OCI-LY1 (cell line): ENCODE measurements around the gene LSP1.

Experiments
- H2AFZ ChIP-seq: fragments of 200-600 bp; sonication (generic), shearing (Covaris generic); 2 replicates; pipeline ENCODE4 v1.6.0; 2014; ENCODE audit warnings: antibody characterized with exemption, mild to moderate bottlenecking, low read length
- H3F3A ChIP-seq: fragments of 200-600 bp; sonication (generic), shearing (Covaris generic); 2 replicates; pipeline ENCODE4 v1.6.0; 2014; ENCODE audit warnings: mild to moderate bottlenecking, antibody characterized with exemption, low read length, moderate library complexity; ENCODE audit not compliant: insufficient read depth
- H3K27ac ChIP-seq: fragments of 200-600 bp; sonication (generic); 2 replicates; pipeline ENCODE4 v1.5.1; 2014; ENCODE audit warnings: low read length, mixed run types, mild to moderate bottlenecking, low read depth; ENCODE audit not compliant: poor library complexity, severe bottlenecking
- H3K27me3 ChIP-seq: fragments of 200-600 bp; sonication (generic); 2 replicates; pipeline ENCODE4 v1.6.0; 2014; ENCODE audit warnings: antibody characterized with exemption, mild to moderate bottlenecking, low read length, moderate library complexity; ENCODE audit not compliant: insufficient read depth
- H3K36me3 ChIP-seq: fragments of 200-600 bp; sonication (generic); 2 replicates; pipeline ENCODE4 v1.6.1; 2014; ENCODE audit warnings: mild to moderate bottlenecking, antibody characterized with exemption, low read length, moderate library complexity, mixed read lengths; ENCODE audit not compliant: insufficient read depth
- H3K4me1 ChIP-seq: fragments of 200-600 bp; sonication (generic); 2 replicates; pipeline ENCODE4 v1.5.1; 2014; ENCODE audit warnings: mild to moderate bottlenecking, low read length, moderate library complexity; ENCODE audit not compliant: insufficient read depth, severe bottlenecking
- H3K4me2 ChIP-seq: fragments of 200-600 bp; sonication (generic), shearing (Covaris generic); 2 replicates; pipeline ENCODE4 v1.6.1; 2014; ENCODE audit warnings: low read length
- H3K4me3 ChIP-seq: fragments of 200-600 bp; sonication (generic); 2 replicates; pipeline ENCODE4 v1.5.1; 2014; ENCODE audit warnings: low read length, low read depth, mild to moderate bottlenecking, mixed read lengths; ENCODE audit not compliant: poor library complexity, severe bottlenecking
- H3K79me2 ChIP-seq: fragments of 200-600 bp; shearing (Covaris generic); 2 replicates; pipeline ENCODE4 v1.6.1; 2016; ENCODE audit warnings: mixed run types, low read length, mixed read lengths; ENCODE audit not compliant: insufficient read depth
- H3K9ac ChIP-seq: fragments of 200-600 bp; sonication (generic), shearing (Covaris generic); 2 replicates; pipeline ENCODE4 v1.6.1; 2014; ENCODE audit warnings: mild to moderate bottlenecking, low read length, mixed read lengths
- H3K9me2 ChIP-seq: fragments of 200-600 bp; sonication (generic), shearing (Covaris generic); 2 replicates; pipeline ENCODE4 v1.6.1; 2014; ENCODE audit warnings: low read depth, mild to moderate bottlenecking, low read length, mixed read lengths
- H3K9me3 ChIP-seq: fragments of 200-600 bp; shearing (Covaris generic); 2 replicates; pipeline ENCODE4 v1.6.1; 2014; ENCODE audit warnings: low read length, mixed read lengths
- H4K20me1 ChIP-seq: fragments of 200-600 bp; sonication (generic), shearing (Covaris generic); 2 replicates; pipeline ENCODE4 v1.6.0; 2016; ENCODE audit warnings: mild to moderate bottlenecking, low read length; ENCODE audit not compliant: insufficient read depth
- EZH2 ChIP-seq: fragments of 200-600 bp; sonication (generic), shearing (Covaris generic); IDR thresholded peaks from 2 replicates; pipeline ENCODE4 v1.8.0; 2017; ENCODE audit warnings: borderline replicate concordance, mixed run types, mild to moderate bottlenecking, antibody characterized with exemption, low read length, moderate library complexity, mixed read lengths
- TF ChIP-seq, protein P1 (sequence below): fragments of 200-600 bp; sonication (generic), shearing (Covaris generic); IDR thresholded peaks from 2 replicates; pipeline ENCODE4 v1.5.1; 2017; ENCODE audit warnings: mild to moderate bottlenecking, antibody characterized with exemption, low read length, moderate library complexity, mixed read lengths

LSP1 gene

DNA sequence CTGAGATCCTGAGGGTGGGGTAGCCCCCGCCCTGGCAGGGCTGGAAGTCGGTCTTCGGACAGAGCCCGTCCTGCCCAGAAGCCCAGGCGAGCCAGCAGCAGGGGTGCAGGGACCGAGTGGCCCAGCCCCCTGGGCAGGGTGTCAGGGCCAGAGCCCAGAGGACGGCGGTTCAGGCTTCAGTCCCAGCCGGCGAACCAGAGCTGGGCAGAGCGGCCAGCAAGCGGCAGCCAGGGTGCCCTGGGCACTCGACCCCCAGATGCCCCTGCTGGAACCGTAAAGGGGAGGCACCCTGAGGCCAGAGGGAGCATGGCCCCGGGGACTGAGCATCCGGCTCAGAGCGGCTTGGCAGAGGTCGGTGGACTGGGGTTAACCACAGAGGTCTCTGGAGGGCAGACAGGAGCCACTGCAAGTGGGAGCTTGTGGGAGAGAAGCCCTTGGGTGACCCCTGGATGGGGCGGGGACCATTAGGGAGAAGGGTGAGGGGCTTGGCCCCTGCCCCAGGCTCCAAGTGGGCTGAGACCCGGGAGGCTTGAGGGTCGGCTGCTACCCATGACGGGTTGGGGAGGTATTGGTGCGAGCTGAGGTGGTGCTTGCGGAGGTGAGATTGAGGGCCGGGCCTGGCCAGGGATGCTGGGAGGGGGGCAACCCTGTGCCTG is 15.9 kb downstream of the LSP1 start:
- no peak overlapping the region for H3K9ac ChIP-seq
- H3K9me2 ChIP-seq = no peaks in the 10 kb centered on the region
- H3F3A ChIP-seq = no peaks in the 10 kb centered on the region
- TF ChIP-seq, protein P1, sequence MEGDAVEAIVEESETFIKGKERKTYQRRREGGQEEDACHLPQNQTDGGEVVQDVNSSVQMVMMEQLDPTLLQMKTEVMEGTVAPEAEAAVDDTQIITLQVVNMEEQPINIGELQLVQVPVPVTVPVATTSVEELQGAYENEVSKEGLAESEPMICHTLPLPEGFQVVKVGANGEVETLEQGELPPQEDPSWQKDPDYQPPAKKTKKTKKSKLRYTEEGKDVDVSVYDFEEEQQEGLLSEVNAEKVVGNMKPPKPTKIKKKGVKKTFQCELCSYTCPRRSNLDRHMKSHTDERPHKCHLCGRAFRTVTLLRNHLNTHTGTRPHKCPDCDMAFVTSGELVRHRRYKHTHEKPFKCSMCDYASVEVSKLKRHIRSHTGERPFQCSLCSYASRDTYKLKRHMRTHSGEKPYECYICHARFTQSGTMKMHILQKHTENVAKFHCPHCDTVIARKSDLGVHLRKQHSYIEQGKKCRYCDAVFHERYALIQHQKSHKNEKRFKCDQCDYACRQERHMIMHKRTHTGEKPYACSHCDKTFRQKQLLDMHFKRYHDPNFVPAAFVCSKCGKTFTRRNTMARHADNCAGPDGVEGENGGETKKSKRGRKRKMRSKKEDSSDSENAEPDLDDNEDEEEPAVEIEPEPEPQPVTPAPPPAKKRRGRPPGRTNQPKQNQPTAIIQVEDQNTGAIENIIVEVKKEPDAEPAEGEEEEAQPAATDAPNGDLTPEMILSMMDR = no peak
- no peak for TF ChIP-seq EZH2
- H3K27ac ChIP-seq = no peak overlapping the region
- H3K79me2 ChIP-seq = no peaks in the 10 kb centered on the region
- no peak overlapping the region for H3K4me3 ChIP-seq
- H3K4me2 ChIP-seq = peak overlapping the region; percentile 3; the same call in 1 of the 2 replicates
- H3K27me3 ChIP-seq = no peaks in the 10 kb centered on the region
- peaks cover 26% of the 10 kb centered on the region for H3K36me3 ChIP-seq
- H4K20me1 ChIP-seq = no peaks in the 10 kb centered on the region
- no peak overlapping the region for H2AFZ ChIP-seq
- H3K9me3 ChIP-seq = no peaks in the 10 kb centered on the region
- H3K4me1 ChIP-seq = peaks cover 36% of the 10 kb centered on the region

DNA sequence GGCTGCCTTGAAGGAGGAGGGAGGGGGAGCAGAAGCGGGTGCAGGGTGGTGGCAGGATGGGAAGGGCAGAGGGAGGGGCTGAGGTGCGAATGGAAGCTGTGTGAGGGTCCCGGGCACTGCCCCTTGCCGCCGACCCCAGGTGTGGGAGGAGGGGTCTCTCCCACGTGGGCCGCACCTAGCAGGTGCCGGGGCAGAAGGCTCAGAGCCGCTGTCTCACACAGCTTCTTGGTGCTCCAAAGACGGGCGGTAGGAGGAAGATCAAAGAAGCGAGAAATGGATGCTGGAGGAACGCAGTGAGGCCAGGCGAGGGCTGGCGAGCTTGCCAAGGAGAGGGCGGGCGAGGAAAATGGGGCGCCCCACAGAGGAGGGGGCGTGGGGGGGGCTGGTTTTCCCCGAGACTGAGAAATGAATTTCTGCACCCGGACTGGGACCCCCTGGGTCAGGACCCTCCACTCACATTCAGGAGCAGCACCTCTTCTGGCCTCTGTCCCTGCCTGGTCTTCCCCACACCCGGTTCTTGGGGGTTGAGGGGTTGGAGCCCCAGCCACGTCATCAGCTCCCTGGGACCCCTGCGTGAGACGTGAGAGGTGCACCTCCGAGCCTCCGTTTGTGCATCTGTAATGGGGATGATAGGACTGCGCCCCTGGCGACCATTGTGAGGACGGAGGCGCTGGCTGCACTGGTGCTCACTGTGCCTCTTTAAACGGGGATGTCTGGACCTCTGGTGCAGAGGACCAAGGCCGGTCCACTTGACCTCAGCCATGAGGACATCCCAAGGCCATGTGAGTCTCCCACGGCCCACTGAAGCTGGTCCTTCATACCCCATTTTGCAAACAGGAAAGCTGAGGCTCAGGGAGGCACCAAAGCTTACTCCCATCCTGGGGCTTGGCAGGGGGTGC is 16.8 kb downstream of the LSP1 start:
- no peaks in the 10 kb centered on the region for H3K27me3 ChIP-seq
- no peaks in the 10 kb centered on the region for H3F3A ChIP-seq
- H4K20me1 ChIP-seq = no peaks in the 10 kb centered on the region
- peak overlapping the region; percentile 14; the same call in 1 of the 2 replicates for H3K4me2 ChIP-seq
- H3K36me3 ChIP-seq = peaks cover 24% of the 10 kb centered on the region
- no peaks in the 10 kb centered on the region for H3K79me2 ChIP-seq
- TF ChIP-seq, protein P1 = peak; percentile 66; the same call in 1 of the 2 replicates
- no peak for TF ChIP-seq EZH2
- H3K4me1 ChIP-seq = peaks cover 36% of the 10 kb centered on the region
- H3K4me3 ChIP-seq = no peak overlapping the region
- H3K9ac ChIP-seq = no peak overlapping the region
- H2AFZ ChIP-seq = no peak overlapping the region
- H3K9me3 ChIP-seq = no peaks in the 10 kb centered on the region
- no peak overlapping the region for H3K27ac ChIP-seq
- H3K9me2 ChIP-seq = no peaks in the 10 kb centered on the region

DNA sequence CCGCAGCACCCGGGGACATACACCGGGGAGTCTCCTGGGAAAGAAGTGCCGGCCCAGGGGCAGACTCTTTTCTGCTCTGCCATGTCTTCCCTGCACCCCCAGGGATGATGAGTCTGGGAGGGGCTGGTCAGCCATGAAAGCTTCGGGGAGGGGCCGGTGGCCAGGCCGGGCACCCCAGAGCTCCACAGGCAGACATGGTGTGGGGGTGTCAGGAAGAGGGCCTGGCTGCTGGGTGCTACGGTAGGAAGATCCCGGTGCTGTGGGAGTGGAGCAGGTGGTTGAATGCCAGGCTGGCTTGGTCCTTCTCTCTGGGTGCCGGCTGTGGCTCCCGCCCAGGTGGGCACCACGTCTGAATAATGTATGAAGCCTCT is 17.4 kb downstream of the LSP1 start:
- TF ChIP-seq EZH2 = no peak
- TF ChIP-seq, protein P1 = no peak
- H3K4me1 ChIP-seq = peaks cover 36% of the 10 kb centered on the region
- no peak overlapping the region for H3K9ac ChIP-seq
- H3K9me3 ChIP-seq = no peaks in the 10 kb centered on the region
- no peak overlapping the region for H2AFZ ChIP-seq
- H3K79me2 ChIP-seq = no peaks in the 10 kb centered on the region
- no peak overlapping the region for H3K4me3 ChIP-seq
- H3F3A ChIP-seq = no peaks in the 10 kb centered on the region
- no peaks in the 10 kb centered on the region for H4K20me1 ChIP-seq
- no peaks in the 10 kb centered on the region for H3K27me3 ChIP-seq
- no peak overlapping the region for H3K27ac ChIP-seq
- H3K36me3 ChIP-seq = peaks cover 18% of the 10 kb centered on the region
- no peaks in the 10 kb centered on the region for H3K9me2 ChIP-seq
- H3K4me2 ChIP-seq = peak overlapping the region; percentile 9; the same call in 1 of the 2 replicates
